H1 (cell line): ENCODE results near the gene ADAMTS17.

ENCODE experiments used
- CTCF ChIP-seq, 3 experiments: IDR thresholded peaks; 1 replicate in 2 of 3; 2 replicates in 1 of 3; pipeline versions ENCODE4 v1.5.1 to v1.6.1; 2011; ENCODE audit warnings: low read length in 3 of 3, mild to moderate bottlenecking in 3 of 3, inconsistent platforms in 2 of 3, low read depth in 1 of 3, moderate library complexity in 1 of 3; ENCODE audit not compliant: insufficient read depth in 1 of 3; ENCODE audit errors: control extremely low read depth in 1 of 3
- EP300 ChIP-seq, 2 experiments: IDR thresholded peaks; 1 replicate in 1 of 2; 2 replicates in 1 of 2; pipeline ENCODE4 v1.6.1; 2011 to 2012; ENCODE audit warnings: low read depth in 2 of 2, low read length in 2 of 2, mild to moderate bottlenecking in 2 of 2, borderline replicate concordance in 1 of 2, inconsistent platforms in 1 of 2, moderate library complexity in 1 of 2
- EZH2 ChIP-seq: fragments of 200-600 bp; sonication (generic); IDR thresholded peaks from 2 replicates; pipeline ENCODE4 v1.7.1; 2012; ENCODE audit warnings: low read depth, mild to moderate bottlenecking, moderate library complexity, low read length, inconsistent platforms; ENCODE audit not compliant: severe bottlenecking
- GABPA ChIP-seq: IDR thresholded peaks from 2 replicates; pipeline ENCODE4 v1.6.1; 2011; ENCODE audit warnings: mild to moderate bottlenecking, low read length, moderate library complexity, borderline replicate concordance; ENCODE audit not compliant: insufficient read depth
- NRF1 ChIP-seq: IDR thresholded peaks from 2 replicates; pipeline ENCODE4 v1.6.1; 2011; ENCODE audit warnings: mild to moderate bottlenecking, low read depth, low read length, improper control_type of control experiment
- SP1 ChIP-seq: IDR thresholded peaks from 2 replicates; pipeline ENCODE4 v1.6.1; 2011; ENCODE audit warnings: low read depth, low read length
- ZNF274 ChIP-seq: IDR thresholded peaks from 2 replicates; pipeline ENCODE4 v1.7.0; 2012; ENCODE audit warnings: low read length, borderline replicate concordance; ENCODE audit errors: extremely low read depth
- TF ChIP-seq, protein P1 (sequence below): IDR thresholded peaks from 2 replicates; pipeline ENCODE4 v1.6.1; 2012; ENCODE audit warnings: inconsistent platforms

DNA sequence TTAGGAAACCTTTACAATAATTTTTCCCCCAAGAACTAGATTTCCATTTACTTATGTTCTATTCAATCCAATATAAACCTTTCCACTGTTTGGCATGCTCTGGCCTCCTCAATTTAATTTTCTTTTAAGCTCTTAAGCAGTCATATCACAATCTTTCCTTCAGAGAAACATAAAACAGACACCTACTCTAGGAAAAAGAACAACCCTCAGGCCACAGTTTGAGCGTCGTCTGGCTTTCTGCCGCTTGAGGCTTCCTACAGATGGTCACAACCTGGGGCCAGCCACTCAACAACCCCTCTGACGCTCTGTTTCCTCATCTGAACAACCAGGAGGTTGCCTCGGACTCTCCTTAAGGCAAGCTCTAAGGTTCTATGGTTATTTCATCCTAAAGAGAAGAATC, 143.3 kb downstream of the ADAMTS17 start:
- TF ChIP-seq NRF1 (no peak), SP1 (no peak), CTCF (IDR thresholded peaks at IDR 0.05; ENCODE audit: control extremely low read depth in 1 of 3, insufficient read depth in 1 of 3, low read depth in 1 of 3, low read length in 3 of 3) (no peak), EP300 (IDR thresholded peaks at IDR 0.05; ENCODE audit: borderline replicate concordance in 1 of 2, low read depth in 2 of 2, low read length in 2 of 2) (no peak), GABPA (no peak), EZH2 (no peak), ZNF274 (no peak)
- TF ChIP-seq, protein P1, sequence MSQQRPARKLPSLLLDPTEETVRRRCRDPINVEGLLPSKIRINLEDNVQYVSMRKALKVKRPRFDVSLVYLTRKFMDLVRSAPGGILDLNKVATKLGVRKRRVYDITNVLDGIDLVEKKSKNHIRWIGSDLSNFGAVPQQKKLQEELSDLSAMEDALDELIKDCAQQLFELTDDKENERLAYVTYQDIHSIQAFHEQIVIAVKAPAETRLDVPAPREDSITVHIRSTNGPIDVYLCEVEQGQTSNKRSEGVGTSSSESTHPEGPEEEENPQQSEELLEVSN = no peak
